GF-D8 (cell line): ENCODE results near the gene ARL4D.
"Not testable (repeated sequence)": the region's sequence is repeated elsewhere in the genome, so short reads cannot be mapped to it uniquely, and the experiment has no call there.

Experiments
- DNase-seq: peaks from one replicate; lab custom pipeline; 2025; lab: John Stamatoyannopoulos, UW

ARL4D gene, protein sequence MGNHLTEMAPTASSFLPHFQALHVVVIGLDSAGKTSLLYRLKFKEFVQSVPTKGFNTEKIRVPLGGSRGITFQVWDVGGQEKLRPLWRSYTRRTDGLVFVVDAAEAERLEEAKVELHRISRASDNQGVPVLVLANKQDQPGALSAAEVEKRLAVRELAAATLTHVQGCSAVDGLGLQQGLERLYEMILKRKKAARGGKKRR

GRCh38 chr17:43398724-43399595 lies at the start of gene ARL4D:
TSS of gene ARL4D (plus strand) at chr17:43398993. CDS start at chr17:43399733, 740 bp downstream.
- no peak for DNase-seq

- no peak for DNase-seq
Measured at GRCh38 chr17:43349142-43349541, 49.7 kb upstream of the ARL4D start.

DNA sequence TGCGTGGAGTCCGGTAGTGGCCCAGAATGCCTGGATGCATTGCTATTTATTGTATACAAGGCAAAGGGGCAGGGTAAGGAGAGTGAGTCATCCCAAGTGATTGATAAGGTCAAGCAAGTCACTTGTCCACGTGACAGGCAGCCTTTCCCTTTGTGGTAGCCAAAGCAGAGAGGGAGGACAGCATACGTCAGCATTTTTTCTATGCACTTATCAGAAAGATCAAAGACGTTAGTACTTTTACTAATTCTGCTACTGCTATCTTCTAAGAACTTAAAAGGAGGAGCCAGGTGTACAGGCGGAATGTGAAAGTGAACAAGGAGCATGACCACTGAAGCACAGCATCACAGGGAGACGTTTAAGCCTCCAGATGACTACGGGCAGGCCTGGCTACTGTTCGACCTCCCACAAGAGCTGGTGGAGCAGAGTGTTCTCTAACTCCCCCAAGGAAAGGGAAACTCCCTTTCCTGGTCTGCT lies 47.9 kb upstream of the ARL4D start:
- DNase-seq, result no peak

DNA sequence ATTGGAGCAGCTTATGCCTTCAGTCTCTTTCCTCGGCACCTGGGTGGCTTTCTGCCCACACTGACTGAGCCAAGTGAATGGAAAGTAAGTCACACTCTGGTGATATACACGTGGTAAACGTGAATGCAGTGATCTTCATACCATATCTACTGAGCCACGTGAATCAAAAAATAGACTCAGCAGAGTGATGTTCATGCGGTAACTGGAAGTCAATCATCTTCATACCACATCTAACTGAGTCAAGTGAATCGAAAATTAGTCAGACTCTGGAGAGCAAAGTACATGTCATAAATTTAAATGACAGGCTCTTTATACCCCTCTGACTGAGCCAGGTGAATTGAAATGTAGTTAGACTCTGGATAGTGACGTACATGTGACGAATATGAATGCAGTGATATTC lies 47.1 kb upstream of the ARL4D start:
- no peak for DNase-seq

DNA sequence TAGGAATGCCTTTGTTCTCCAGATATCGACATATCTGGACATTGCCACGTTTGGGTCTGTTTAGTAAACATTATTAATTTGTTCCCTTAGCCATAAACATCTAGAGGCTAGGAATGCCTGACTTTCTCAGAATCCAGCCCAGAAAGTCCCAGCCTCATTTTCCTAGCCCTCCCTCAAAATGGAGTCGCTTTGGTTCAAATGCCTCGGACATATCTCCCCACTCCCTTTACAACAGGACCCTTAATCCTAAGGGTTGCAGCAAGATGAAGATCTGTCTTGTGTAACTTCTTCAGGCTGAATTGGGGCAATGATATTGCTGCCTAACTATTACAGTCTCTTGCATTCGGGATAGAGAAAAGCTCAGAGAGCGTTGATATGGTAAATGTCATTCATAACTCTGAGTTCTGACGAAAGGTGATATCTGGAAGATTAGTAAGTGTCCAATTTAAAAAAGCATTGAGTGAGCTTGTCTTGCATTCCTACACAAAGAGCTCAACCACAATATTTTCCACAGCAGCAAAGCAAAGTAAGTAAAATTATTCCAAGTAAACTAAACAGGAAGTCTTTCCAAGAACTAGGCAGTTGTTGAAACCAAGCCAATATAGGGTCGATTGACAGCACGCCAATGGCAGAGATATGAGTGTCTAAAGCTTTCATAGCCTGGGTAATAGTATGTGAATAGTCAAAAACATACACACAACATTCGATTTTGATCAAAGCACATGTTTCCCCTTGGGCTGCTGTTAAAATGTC lies 46.0 kb upstream of the ARL4D start:
- no peak for DNase-seq

DNA sequence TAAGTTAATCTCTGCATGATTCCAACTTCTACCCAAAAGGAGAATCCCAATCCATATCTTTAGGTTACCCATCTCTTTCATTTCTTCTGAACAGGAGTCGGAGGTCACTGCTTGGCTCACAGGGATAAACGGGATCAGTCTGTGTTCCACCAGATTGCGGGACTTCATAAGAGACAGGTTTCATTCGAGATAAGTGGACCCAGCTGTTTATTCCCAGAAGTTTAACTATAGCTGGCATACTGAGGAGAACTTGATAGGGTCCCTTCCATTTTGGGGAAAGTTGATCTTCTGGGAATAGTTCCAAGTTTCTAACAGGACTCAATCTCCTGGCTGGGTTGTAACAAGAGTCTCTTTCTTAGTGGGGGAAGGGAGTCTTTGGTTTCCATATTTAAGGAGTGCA lies 45.4 kb upstream of the ARL4D start:
- DNase-seq, result no peak

DNA sequence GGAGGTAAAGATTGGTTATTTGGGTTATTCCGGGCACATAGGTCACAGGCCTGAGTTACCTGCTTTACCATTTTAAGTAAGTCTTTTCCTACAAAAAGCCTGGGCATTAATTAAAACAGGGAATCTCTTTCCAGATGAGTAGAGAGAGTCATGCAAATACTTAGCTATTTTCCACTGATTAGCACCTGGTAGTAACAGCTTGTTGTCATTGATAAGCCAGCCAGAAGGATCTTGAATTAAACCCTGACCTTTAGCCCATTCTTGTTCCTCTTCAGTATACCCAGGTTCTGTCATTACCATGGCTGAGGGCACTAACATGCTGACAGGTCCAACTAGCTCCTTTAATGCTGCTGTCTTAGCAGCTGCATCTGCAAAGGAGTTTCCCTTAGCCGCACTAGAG lies 44.4 kb upstream of the ARL4D start:
- DNase-seq, result no peak

DNA sequence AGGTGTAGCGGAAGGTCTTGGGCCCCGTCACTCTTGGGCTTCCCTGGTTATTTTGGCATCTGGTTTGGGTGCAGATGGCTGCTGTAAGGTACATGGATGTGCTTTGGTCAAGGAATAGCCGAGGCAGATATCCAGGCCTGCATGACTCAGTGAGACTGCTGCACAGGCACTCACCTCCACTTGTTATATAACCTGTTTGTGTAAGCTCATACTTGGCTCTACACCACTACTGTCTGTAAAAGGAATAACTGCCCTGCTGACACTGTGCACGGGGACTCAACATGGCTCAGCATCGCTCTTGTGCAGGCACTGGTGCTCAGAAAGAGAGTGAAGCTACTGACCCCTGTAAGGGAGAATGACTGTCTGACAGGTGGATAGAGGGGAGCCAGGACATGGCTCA lies 42.3 kb upstream of the ARL4D start:
- DNase-seq, result no peak

DNA sequence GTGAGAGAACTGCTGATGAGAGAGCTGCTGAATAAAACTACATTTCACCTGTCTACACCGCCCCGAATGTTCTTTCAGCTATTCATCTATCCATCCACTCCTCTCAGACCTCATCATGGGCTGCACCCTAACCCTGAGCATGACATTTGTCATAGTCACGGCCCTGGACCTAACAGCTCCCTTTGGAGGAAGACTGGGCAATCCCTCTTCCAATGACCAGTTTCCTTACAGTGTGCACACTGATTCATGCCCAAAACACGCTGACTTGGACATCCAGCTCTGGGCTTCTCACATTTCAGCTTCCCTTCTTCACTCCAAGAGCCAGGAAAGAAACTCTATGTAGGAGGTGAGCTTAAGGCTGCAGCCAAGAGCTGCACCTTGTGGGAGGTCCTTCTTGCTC lies 41.8 kb upstream of the ARL4D start:
- no peak for DNase-seq

DNA sequence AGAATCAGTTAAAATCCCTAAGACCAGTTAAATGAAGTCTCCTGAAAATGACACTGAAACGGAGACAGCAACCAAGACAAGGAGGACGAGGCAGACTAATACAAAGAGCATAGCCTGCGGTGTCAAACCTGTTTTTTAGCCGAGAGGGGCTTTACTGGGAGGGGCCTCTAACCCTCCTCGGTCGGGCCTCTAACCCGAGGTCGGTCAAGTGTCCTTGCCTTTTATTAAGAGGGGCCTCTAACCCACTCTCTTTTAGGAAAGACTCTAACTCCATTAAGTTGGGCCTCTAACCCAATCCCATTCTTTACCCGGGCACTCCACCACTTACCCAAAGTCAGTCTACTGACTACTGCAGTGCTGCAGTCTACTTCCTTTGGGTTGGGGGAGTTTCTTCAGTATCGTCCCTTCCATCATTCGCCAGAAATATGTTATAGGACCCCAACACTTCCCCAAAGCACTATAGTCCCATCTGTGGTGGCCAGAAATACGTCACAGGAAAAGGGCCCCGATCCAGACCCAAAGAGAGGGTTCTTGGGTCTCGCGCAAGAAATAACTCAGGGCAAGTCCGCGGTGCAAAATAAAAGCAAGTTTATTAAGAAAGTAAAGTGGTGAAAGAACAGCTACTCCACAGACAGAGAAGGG lies 39.2 kb upstream of the ARL4D start:
- peak; percentile 39 for DNase-seq

DNA sequence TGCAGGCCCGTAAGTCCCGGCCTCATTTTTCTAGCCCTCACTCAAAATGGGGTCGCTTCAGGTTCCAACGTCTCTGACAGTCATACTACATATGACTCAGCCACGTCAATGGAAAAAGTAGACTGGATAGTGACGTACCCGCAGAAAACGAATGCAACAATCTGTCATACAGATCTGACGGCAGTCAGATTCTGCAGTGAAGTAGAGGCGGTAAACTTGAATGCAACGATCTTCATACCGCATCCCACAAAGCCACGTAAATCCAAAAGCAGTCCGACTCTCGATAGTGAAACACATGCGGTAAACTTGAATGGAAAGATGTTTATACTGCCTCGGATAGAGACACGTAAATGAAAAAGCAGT lies 38.4 kb upstream of the ARL4D start:
- peak; percentile 67 for DNase-seq

DNA sequence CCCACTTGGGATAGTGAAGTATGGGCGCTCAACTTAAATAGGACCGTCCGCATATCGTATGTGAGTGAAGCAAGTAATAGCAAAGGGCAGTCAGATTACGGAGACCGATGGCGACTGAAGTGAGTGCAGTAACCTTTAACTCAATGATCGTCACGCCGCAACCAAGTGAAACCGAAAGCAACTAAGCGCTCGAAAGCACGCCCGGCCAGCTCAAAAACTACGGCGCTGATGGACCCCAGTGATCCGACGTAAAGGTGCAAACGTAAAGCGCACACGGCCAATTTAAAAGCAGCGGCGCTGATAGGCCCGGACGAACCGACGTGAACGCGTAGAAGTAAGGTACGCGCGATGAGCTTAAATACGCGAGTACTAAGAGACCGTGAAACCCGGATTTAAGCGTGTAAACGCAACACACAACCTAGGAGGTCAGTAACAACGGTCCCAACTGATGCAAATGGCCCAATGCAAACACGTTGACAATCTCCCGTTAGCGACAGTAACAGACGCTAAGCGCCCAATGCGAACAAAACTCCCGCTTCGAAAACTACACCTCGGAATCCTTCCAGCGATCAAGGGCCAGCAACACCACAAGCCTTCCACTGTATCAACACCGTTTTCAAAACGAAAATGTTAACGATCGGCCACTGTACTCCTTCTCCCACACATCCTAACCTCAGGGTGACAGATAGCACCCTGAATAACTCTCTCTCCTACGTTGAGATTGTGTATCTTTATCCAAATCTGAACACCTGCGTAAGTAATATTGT lies 37.9 kb upstream of the ARL4D start:
- DNase-seq, result peak; percentile 99

GRCh38 chr17:43363181-43363925 lies 35.4 kb upstream of the ARL4D start:
- DNase-seq, result no peak

- DNase-seq, result no peak
Measured at GRCh38 chr17:43363926-43364285, 34.9 kb upstream of the ARL4D start.

GRCh38 chr17:43365356-43365755 lies 33.4 kb upstream of the ARL4D start:
- no peak for DNase-seq

DNA sequence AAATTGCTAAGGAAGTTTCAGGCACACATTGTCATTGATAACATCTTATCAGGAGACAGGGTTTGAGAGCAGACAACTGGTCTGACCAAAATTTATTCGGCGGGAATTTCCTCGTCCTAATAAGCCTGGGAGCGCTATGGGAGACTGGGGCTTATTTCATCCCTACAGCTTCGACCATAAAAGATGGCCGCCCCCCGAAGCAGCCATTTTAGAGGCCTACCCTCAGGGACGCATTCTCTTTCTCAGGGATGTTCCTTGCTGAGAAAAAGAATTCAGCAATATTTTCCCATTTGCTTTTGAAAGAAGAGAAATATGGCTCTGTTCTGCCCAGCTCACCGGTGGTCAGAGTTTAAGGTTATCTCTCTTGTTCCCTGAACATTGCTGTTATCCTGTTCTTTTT lies 32.9 kb upstream of the ARL4D start:
- DNase-seq, result not testable (repeated sequence)

- DNase-seq, result no peak
Measured at GRCh38 chr17:43366891-43367736, 31.7 kb upstream of the ARL4D start.

- DNase-seq, result peak; percentile 88
Measured at GRCh38 chr17:43367737-43368242, 31.0 kb upstream of the ARL4D start.

DNA sequence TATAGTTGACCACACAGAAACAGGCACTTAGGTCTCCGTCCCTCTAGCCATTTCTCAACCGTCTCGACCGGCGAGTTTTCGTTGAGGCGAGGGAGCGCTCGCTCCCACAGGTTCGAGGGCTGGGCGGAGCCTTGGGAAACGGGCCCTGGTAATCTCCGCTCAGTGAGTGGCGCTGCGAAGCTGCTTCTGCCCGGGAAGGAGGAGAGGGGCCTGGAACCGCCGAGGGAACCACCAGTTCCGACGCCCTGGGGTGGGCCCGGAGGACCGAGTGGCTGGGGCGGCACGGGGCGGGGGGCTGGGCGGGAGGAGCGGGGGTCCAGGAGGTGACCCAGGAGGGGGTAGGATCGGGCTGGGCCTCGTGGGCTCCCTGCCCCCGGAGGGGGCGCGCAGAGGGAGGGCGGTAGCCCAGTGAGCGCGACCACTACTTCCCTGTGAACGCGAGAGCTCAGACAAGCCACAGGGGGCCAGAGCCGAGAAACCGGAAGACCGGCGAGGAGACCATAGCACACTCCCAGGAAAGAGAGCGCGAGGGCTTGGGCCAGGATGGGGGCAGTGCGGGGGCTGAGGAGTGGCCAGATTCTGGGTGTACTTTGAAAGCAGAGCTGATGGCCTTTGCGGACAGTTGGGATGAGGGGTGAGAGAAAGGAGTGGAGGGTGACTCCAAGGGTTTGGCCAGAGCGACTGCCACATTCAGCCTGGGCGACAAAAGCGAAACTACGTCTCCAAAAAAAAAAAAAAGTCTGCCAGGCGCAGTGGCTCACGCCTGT lies 29.9 kb upstream of the ARL4D start:
- DNase-seq, result peak; percentile 76
